Stimulated activated CD4-positive, alpha-beta T cell treated with anti-CD3 and anti-CD28 coated beads, Interleukin-4, amount 100 ng/mL, for 48 hours (primary cell): Measurements from ENCODE around the gene NPR3.

Experiments used
- DNase-seq, 2 donors: peaks; one replicate each; pipeline ENCODE4 v3.0.0-alpha.2; 2020; ENCODE audit warnings: low read depth in 2 of 2

The NPR3 gene, protein sequence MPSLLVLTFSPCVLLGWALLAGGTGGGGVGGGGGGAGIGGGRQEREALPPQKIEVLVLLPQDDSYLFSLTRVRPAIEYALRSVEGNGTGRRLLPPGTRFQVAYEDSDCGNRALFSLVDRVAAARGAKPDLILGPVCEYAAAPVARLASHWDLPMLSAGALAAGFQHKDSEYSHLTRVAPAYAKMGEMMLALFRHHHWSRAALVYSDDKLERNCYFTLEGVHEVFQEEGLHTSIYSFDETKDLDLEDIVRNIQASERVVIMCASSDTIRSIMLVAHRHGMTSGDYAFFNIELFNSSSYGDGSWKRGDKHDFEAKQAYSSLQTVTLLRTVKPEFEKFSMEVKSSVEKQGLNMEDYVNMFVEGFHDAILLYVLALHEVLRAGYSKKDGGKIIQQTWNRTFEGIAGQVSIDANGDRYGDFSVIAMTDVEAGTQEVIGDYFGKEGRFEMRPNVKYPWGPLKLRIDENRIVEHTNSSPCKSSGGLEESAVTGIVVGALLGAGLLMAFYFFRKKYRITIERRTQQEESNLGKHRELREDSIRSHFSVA

DNA sequence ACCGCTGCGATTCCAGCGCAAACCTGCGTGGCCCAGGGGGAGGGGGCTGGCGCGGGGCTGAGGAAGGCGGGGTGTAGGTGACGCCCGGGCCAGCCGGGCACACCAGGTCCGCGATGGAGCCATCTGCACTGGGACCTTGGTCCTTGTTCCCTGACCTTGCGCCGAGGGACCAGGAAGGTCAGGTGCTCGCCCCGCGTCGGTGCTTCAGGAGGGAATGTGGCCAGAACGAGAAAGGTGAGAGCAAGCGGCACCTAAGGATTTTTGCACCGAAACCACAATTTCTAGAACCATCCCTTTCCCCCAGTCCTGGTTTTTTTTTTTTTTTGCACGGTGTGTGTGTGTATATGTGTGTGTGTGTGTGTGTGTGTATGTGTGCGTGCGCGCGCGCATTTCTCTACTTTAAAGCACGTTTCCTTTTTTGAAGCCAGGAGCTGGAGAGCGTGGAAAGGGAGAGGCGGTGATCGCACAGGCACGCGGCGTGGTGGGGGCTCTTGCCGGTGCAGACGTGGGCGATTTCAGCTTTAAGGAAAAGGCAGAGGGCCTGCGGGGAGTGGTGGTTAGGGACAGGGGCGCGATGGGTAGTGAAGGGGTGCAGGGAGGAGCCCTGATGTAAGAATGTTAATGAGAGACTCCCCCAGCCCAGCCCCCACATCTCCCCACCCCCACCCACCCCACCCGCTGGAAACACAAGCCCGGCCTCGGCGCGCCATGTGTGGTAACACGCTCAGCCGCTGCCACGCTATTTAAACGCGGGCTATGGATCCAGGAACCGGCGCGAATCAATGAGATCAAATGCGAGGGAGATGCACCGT, at the start of gene NPR3:
TSS of gene NPR3 (plus strand) at position 772 of the 812 bp plus-strand sequence. CDS start 456 bp downstream, outside the sequence.
- no peak for DNase-seq

- no peak for DNase-seq
Observed at GRCh38 chr5:32664523-32664922, 46.6 kb upstream of the NPR3 start.

- no peak for DNase-seq
Observed at GRCh38 chr5:32668552-32668951, 42.6 kb upstream of the NPR3 start.

DNA sequence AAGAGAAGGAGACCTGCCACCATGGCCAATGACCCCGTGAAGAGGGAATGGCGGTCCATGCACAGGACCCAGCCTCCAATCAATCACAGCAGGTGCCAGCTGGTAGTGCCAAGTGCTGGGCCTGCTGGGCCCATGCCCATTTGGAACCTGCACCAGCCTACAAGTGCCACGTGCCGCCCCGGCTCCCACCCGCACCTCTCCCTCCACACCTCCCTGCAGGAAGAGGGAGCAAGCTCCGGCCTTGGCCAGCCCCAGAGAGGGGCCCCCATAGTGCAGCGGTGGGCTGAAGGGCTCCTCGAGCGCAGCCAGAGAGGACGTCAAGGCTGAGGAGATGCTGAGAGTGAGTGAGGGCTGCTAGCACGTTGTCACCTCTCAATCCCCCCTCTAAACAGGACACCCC, 37.8 kb upstream of the NPR3 start:
- no peak for DNase-seq

- no peak for DNase-seq
Observed at GRCh38 chr5:32677023-32677422, 34.1 kb upstream of the NPR3 start.

- DNase-seq, result no peak
Observed at GRCh38 chr5:32678472-32678871, 32.6 kb upstream of the NPR3 start.

GRCh38 chr5:32679218-32679617, 31.9 kb upstream of the NPR3 start:
- DNase-seq, result no peak

DNA sequence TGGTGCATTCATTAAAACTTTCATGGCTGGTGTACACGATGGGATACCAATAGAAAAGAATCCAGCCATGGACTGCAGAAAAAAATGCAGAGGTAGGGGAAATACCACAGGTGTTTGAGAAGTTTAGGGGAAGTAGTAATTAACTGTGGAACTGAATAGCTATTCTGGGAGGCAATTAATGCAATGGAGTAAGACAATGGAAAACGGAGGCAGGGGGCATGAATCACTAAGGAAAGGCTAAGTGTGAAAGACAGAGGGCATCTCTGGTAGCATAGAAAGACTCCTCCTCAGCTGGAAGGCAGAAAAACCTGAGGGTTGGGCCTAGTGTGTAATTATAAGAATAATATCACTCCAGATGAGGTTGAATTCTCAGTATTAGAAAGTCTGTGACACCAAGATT, 30.9 kb upstream of the NPR3 start:
- no peak for DNase-seq

- DNase-seq, result no peak
Observed at GRCh38 chr5:32683125-32683524, 28.0 kb upstream of the NPR3 start.

- no peak for DNase-seq
Observed at GRCh38 chr5:32684260-32684659, 26.9 kb upstream of the NPR3 start.

- DNase-seq, result no peak
Observed at GRCh38 chr5:32686799-32687498, 24.2 kb upstream of the NPR3 start.

- DNase-seq, result no peak
Observed at GRCh38 chr5:32687499-32687831, 23.7 kb upstream of the NPR3 start.

- no peak for DNase-seq
Observed at GRCh38 chr5:32690153-32690552, 21.0 kb upstream of the NPR3 start.

GRCh38 chr5:32690666-32691065, 20.5 kb upstream of the NPR3 start:
- no peak for DNase-seq

DNA sequence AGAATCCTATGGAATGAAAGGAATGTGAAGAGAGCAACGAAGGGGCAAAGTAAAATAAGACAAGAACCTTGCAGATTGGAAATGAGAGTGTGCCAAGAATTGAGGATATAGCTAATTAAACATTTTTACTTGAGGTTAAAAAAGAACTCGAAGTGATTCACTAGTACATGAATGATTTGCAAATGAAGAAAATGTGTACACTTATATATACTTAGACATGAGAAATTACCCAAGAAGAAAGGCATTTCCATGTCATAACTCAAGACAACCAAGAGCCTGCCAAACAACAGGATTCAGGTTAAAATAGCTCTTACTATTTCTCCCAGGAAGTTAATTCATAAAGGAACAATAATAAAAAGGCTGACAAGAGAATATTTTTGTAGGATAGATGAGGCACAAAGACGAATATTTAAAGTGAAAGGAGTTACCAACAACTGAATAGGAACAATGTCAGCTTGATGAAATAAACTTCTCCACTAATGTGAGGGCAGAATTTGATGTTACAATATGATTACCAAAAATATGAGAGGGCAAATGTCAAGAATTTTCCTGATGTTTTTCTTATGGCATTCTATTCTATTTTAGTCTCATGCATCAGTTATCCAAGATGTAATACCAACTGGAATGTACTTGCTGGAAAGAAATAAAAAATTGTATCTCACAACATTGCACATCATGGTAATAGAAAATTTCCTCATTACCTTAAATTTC, 18.9 kb upstream of the NPR3 start:
- DNase-seq, result no peak

GRCh38 chr5:32703957-32704356, 7.2 kb upstream of the NPR3 start:
- DNase-seq, result no peak

GRCh38 chr5:32707418-32707997, 3.6 kb upstream of the NPR3 start:
- DNase-seq, result no peak

DNA sequence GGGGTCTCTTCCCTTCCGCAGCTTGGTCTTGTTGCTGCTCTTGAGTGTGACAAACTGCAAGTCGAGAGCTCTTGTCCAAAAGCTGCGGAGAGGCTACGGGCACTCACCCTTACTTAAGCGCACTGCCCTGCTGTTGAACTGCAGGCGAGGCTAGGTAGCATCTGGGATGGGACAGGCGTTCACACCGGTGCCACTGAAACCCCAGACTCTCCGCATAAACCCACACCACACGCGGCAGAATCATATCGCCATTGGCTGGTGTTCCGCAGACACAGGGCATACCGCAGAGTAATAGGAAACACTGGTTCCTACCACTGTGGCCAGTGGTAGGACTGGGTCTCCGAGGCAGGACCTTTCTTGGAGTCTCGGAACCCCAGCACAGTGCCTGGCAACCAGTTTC, 2.2 kb upstream of the NPR3 start:
- DNase-seq, result no peak

- DNase-seq, result peak; percentile 53 to 54
Observed at GRCh38 chr5:32709750-32710549, 1.2 kb upstream of the NPR3 start.

DNA sequence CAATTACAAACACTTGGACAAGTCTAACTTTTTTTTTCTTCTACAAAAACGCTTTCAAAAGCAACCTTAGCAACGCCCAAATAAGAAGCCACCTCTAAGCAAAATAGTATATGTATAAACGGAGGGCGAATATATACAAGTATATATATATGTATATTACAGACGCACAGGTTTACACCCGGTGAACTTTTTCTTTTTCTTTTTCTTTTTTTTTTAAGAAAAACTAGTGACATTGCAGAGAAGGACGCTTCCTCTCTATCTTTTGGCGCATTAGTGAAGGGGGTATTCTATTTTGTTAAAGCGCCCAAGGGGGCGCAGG, 200 bp downstream of the NPR3 start:
- DNase-seq, result no peak
